Panc1 (cell line): ENCODE data around the gene TNFRSF18.

Experiments used
- POLR2AphosphoS5 ChIP-seq: IDR thresholded peaks from 2 replicates; pipeline ENCODE4 v1.6.1; 2012; ENCODE audit warnings: mild to moderate bottlenecking, low read depth, low read length, moderate library complexity
- REST ChIP-seq, 2 experiments: IDR thresholded peaks; 2 replicates each; pipeline ENCODE4 v1.6.1; 2011 to 2012; ENCODE audit warnings: low read depth in 2 of 2, control low read depth in 1 of 2, low read length in 1 of 2, mild to moderate bottlenecking in 1 of 2, moderate library complexity in 1 of 2; ENCODE audit not compliant: insufficient read depth in 1 of 2
- SIN3A ChIP-seq: IDR thresholded peaks from 2 replicates; pipeline ENCODE4 v1.6.1; 2012; ENCODE audit warnings: low read depth, mild to moderate bottlenecking, low read length, moderate library complexity, borderline replicate concordance; ENCODE audit not compliant: insufficient read depth
- TF ChIP-seq, protein P1 (sequence below): fragments of 450-650 bp; IDR thresholded peaks from 2 replicates; pipeline ENCODE4 v1.5.1; 2017; ENCODE audit warnings: mild to moderate bottlenecking

GRCh38 chr1:1191734-1192133 is 14.7 kb downstream of the TNFRSF18 start:
- TF ChIP-seq, protein P1, sequence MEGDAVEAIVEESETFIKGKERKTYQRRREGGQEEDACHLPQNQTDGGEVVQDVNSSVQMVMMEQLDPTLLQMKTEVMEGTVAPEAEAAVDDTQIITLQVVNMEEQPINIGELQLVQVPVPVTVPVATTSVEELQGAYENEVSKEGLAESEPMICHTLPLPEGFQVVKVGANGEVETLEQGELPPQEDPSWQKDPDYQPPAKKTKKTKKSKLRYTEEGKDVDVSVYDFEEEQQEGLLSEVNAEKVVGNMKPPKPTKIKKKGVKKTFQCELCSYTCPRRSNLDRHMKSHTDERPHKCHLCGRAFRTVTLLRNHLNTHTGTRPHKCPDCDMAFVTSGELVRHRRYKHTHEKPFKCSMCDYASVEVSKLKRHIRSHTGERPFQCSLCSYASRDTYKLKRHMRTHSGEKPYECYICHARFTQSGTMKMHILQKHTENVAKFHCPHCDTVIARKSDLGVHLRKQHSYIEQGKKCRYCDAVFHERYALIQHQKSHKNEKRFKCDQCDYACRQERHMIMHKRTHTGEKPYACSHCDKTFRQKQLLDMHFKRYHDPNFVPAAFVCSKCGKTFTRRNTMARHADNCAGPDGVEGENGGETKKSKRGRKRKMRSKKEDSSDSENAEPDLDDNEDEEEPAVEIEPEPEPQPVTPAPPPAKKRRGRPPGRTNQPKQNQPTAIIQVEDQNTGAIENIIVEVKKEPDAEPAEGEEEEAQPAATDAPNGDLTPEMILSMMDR, result no peak
- TF ChIP-seq POLR2AphosphoS5, result no peak
- TF ChIP-seq SIN3A, result no peak
- TF ChIP-seq REST (IDR thresholded peaks at IDR 0.05; ENCODE audit: insufficient read depth in 1 of 2, low read depth in 2 of 2, low read length in 1 of 2), result no peak
